Heart left ventricle (tissue), 16 donors: ENCODE data around the gene AKAP13. TPM values are rescaled to one million over a fixed set of nuclear protein-coding genes. Genes with fewer than 3 reads are reported as not detected.
A peak's percentile ranks its signal among the peaks of the same experiment; 100 is the strongest.

Experiments used
- ATAC-seq, 4 donors: fragments of 200-7000 bp; cut with Tn5 transposase; one replicate each; pipeline ENCODE4 v1.9.1; 2020 to 2022; ENCODE audit warnings: moderate library complexity in 4 of 4, mild to moderate bottlenecking in 3 of 4, moderate number of reproducible peaks in 1 of 4
- DNase-seq, 5 donors: peaks; one replicate each; pipeline ENCODE4 v3.0.0-alpha.2; 2020
- H3K27ac ChIP-seq, 12 donors: fragments of 200-600 bp; sonication (generic) in 4 of 12; one replicate each; pipeline versions ENCODE4 v1.5.0 to v1.8.0; 2016 to 2022; ENCODE audit warnings: mild to moderate bottlenecking in 2 of 12
- H3K27me3 ChIP-seq, 9 donors: fragments of 200-600 bp; sonication (generic) in 2 of 9; one replicate each; pipeline versions ENCODE4 v1.5.1 to v1.8.0; 2016 to 2022; ENCODE audit warnings: mild to moderate bottlenecking in 3 of 9
- H3K36me3 ChIP-seq, 9 donors: fragments of 200-600 bp; sonication (generic) in 2 of 9; one replicate each; pipeline versions ENCODE4 v1.5.0 to v1.8.0; 2018 to 2022; ENCODE audit warnings: mild to moderate bottlenecking in 2 of 9
- H3K4me1 ChIP-seq, 12 donors: fragments of 200-600 bp; sonication (generic) in 4 of 12; one replicate each; pipeline versions ENCODE4 v1.5.0 to v1.8.0; 2016 to 2022; ENCODE audit warnings: mild to moderate bottlenecking in 3 of 12
- H3K4me3 ChIP-seq, 12 donors: fragments of 200-600 bp; sonication (generic) in 4 of 12; one replicate each; pipeline versions ENCODE4 v1.5.0 to v1.8.0; 2017 to 2022; ENCODE audit warnings: mild to moderate bottlenecking in 9 of 12, moderate library complexity in 4 of 12
- H3K9me3 ChIP-seq, 12 donors: fragments of 200-600 bp; sonication (generic) in 4 of 12; one replicate each; pipeline versions ENCODE4 v1.5.0 to v1.8.0; 2016 to 2022; ENCODE audit warnings: mild to moderate bottlenecking in 1 of 12
- CTCF ChIP-seq, 12 donors: fragments of 200-600 bp; sonication (generic) in 4 of 12; IDR thresholded peaks; one replicate each; pipeline versions ENCODE4 v1.5.0 to v1.8.0; 2018 to 2022; ENCODE audit warnings: antibody characterized with exemption in 12 of 12, mild to moderate bottlenecking in 5 of 12
- POLR2A ChIP-seq, 2 donors: fragments of 450-650 bp; IDR thresholded peaks; one replicate each; pipeline ENCODE4 v1.6.1; 2017; ENCODE audit warnings: antibody characterized with exemption in 2 of 2, mild to moderate bottlenecking in 2 of 2, moderate library complexity in 2 of 2
- WGBS, 4 donors: extraction: QIAGEN DNeasy Blood & Tissue Kit in 2 of 4; methylation state at CpG; one replicate each; pipeline versions ENCODE4 v1.1.5 to v1.1.7; 2013 to 2018; 5-methylcytosine and 5-hydroxymethylcytosine counted together
- intact Hi-C, 10 donors: fragments of 100-400 bp; cut with DNase I; formaldehyde crosslinking; loops; one replicate each; pipeline versions ENCODE4 v1.11.1 to v1.14.2; 2022
- polyA plus RNA-seq, 2 donors: library from polyadenylated mRNA; stranded (reverse); fragments of 200-250 nt; gene quantifications; one replicate each; pipeline ENCODE4 v1.2.3, GENCODE V29; 2013
- total RNA-seq, 9 donors: library from RNA; depleted of rRNA in 2 of 9; stranded (reverse); fragments of >200 nt in 2 of 9; fragmentation: NEBNext Ultra II Directional in 3 of 9; extraction: Animal tissue kit (Norgen Biotek cat#: 25700) in 3 of 9; gene quantifications; one replicate each; pipeline versions ENCODE4 v1.1.0 to v1.2.4, GENCODE V29; 2016 to 2023
- donor health status: ischemic (EF 13 %, LVEDD 7.1; RV severe dilation, severe dysfunction).
- donor health status: healthy with polysubstance abuse.
- donor health status: DM: no; HTN: yes; CAD: no.
- donor health status: DM: no; HTN: no; CAD: no.
- donor health status: ischemic (EF 25% LVEDD 6.9; RV normal size, moderate dysfunction).
- donor health status: ischemic (EF 25% LVEDD 5.7; RV mildly dilated, moderate dysfunction).
- donor health status: healthy.
- donor health status: DM: yes; HTN: yes; CAD: no.
- donor health status: ischemic (EF 35%, LVEDD 5.7; RV mildly dilated, moderate dysfunction).
- donor health status: nonischemic (EF 11% LVEDD 7.7; RV severe dilation, severe dysfunction).
- donor health status: DM: yes; HTN: yes; CAD: no.
- donor health status: PGD.
- donor health status: ischemic (EF 29% LVEDD 5.4; RV normal size, mild dysfunction).
- donor health status: nonischemic (EF 23%, LVEDD 6.1; RV moderate dilation, normal function).

The AKAP13 gene
- total and polyA plus RNA-seq, 11 donors: 124 to 598 (median 340) TPM

- no peaks in the 10 kb centered on the region for H3K27me3 ChIP-seq
- peaks cover 0 to 100% (median 96%) of the 10 kb centered on the region in 9 donors for H3K36me3 ChIP-seq
- peaks cover 0 to 35% (median 8%) of the 10 kb centered on the region in 12 donors for H3K4me1 ChIP-seq
- ATAC-seq (peak; percentile 13 to 59 (median 35)), DNase-seq (peak in 1 of 5 donors; percentile 26)
- TF ChIP-seq POLR2A (IDR thresholded peaks at IDR 0.05) (no peak), CTCF (IDR thresholded peaks at IDR 0.05) (no peak)
- no peak overlapping the region for H3K4me3 ChIP-seq
- WGBS, 4 donors: 48 to 63% (median 55%) methylated on average over 8 of the region's 8 CpGs
- no peaks in the 10 kb centered on the region for H3K9me3 ChIP-seq
- peak overlapping the region in 4 of 12 donors; percentile 15 to 30 (median 25) for H3K27ac ChIP-seq
- intact Hi-C loops: no loop called here
These were observed 361.9 kb downstream of the AKAP13 start for GRCh38 chr15:85742186-85742821.

- H3K27me3 ChIP-seq: no peaks in the 10 kb centered on the region
- DNase-seq: peak in 1 of 5 donors; percentile 23
- H3K27ac ChIP-seq: no peak overlapping the region
- no peaks in the 10 kb centered on the region for H3K9me3 ChIP-seq
- peaks cover 1 to 44% (median 17%) of the 10 kb centered on the region in 12 donors for H3K4me1 ChIP-seq
- TF ChIP-seq CTCF (IDR thresholded peaks at IDR 0.05) (no peak), POLR2A (IDR thresholded peaks at IDR 0.05) (no peak)
- intact Hi-C loops: no loop called here
- H3K4me3 ChIP-seq: no peak overlapping the region
- ATAC-seq: no peak
- WGBS, 4 donors: 73 to 79% (median 78%) methylated on average over 14 of the region's 14 CpGs
- H3K36me3 ChIP-seq: peaks cover 0 to 100% (median 97%) of the 10 kb centered on the region in 9 donors
These were observed 363.1 kb downstream of the AKAP13 start for GRCh38 chr15:85743392-85744055.

GRCh38 chr15:85744579-85744978 lies 364.2 kb downstream of the AKAP13 start:
- TF ChIP-seq CTCF (IDR thresholded peaks at IDR 0.05): no peak
- no peak for TF ChIP-seq POLR2A (IDR thresholded peaks at IDR 0.05)
- no peak for ATAC-seq
- 81 to 89% (median 85%) methylated on average over 10 of the region's 10 CpGs for WGBS, 4 donors
- Histone ChIP-seq H3K4me1 (peaks cover 4 to 55% (median 27%) of the 10 kb centered on the region in 12 donors), H3K27ac (no peak overlapping the region), H3K27me3 (no peaks in the 10 kb centered on the region), H3K4me3 (no peak overlapping the region), H3K36me3 (peaks cover 0 to 97% (median 92%) of the 10 kb centered on the region in 9 donors), H3K9me3 (no peaks in the 10 kb centered on the region)
- peak in 1 of 5 donors; percentile 21 for DNase-seq
- intact Hi-C loops: no loop called here

GRCh38 chr15:85745023-85745422 lies 364.6 kb downstream of the AKAP13 start:
- Histone ChIP-seq H3K27me3 (no peaks in the 10 kb centered on the region), H3K9me3 (no peaks in the 10 kb centered on the region), H3K27ac (no peak overlapping the region), H3K4me1 (peaks cover 4 to 59% (median 31%) of the 10 kb centered on the region in 12 donors), H3K4me3 (no peak overlapping the region), H3K36me3 (peaks cover 0 to 93% (median 88%) of the 10 kb centered on the region in 9 donors)
- ATAC-seq (no peak), DNase-seq (no peak)
- intact Hi-C loops: loop anchor here in 1 of 10 donors (5.0 kb wide), 1 partner anchor 47 kb away; the partner anchor contains the start of gene KLHL25
- WGBS, 4 donors: 83 to 88% (median 87%) methylated on average over 12 of the region's 12 CpGs
- TF ChIP-seq POLR2A (IDR thresholded peaks at IDR 0.05) (no peak), CTCF (IDR thresholded peaks at IDR 0.05) (no peak)
